SK-N-SH (cell line): ENCODE results near the gene ID1.

Source experiments
- EZH2phosphoT487 ChIP-seq: fragments of 200-600 bp; sonication (generic); IDR thresholded peaks from 2 replicates; pipeline ENCODE4 v1.6.1; 2017; ENCODE audit warnings: low read depth, mixed run types, mild to moderate bottlenecking, antibody characterized with exemption, moderate library complexity, borderline replicate concordance
- MXI1 ChIP-seq: IDR thresholded peaks from 2 replicates; pipeline ENCODE4 v1.6.1; 2012; ENCODE audit warnings: mild to moderate bottlenecking, low read depth, low read length, improper control_type of control experiment
- POLR2AphosphoS5 ChIP-seq: IDR thresholded peaks from 2 replicates; pipeline ENCODE4 v1.6.1; 2012; ENCODE audit warnings: low read depth, low read length
- RAD21 ChIP-seq: IDR thresholded peaks from 2 replicates; pipeline ENCODE4 v1.6.1; 2012; ENCODE audit warnings: mild to moderate bottlenecking, low read length
- RFX5 ChIP-seq: IDR thresholded peaks from 2 replicates; pipeline ENCODE4 v1.6.1; 2012; ENCODE audit warnings: mild to moderate bottlenecking, improper control_type of control experiment, low read length
- TEAD4 ChIP-seq: IDR thresholded peaks from 2 replicates; pipeline ENCODE4 v1.4.0; 2012; ENCODE audit warnings: mild to moderate bottlenecking, borderline replicate concordance; ENCODE audit not compliant: insufficient read depth
- TF ChIP-seq, protein P1 (sequence below): fragments of 200-600 bp; sonication (generic); IDR thresholded peaks from 2 replicates; pipeline ENCODE4 v1.6.1; 2017; ENCODE audit warnings: antibody characterized with exemption, mild to moderate bottlenecking, moderate library complexity
- TF ChIP-seq, protein P2 (sequence below): IDR thresholded peaks from 2 replicates; pipeline ENCODE4 v1.4.0; 2012; ENCODE audit warnings: low read depth
- TF ChIP-seq, protein P3 (sequence below): fragments of 150-350 bp; IDR thresholded peaks from 2 replicates; pipeline ENCODE4 v1.6.1; 2017; ENCODE audit warnings: antibody characterized with exemption, low read length, low read depth, borderline replicate concordance

DNA sequence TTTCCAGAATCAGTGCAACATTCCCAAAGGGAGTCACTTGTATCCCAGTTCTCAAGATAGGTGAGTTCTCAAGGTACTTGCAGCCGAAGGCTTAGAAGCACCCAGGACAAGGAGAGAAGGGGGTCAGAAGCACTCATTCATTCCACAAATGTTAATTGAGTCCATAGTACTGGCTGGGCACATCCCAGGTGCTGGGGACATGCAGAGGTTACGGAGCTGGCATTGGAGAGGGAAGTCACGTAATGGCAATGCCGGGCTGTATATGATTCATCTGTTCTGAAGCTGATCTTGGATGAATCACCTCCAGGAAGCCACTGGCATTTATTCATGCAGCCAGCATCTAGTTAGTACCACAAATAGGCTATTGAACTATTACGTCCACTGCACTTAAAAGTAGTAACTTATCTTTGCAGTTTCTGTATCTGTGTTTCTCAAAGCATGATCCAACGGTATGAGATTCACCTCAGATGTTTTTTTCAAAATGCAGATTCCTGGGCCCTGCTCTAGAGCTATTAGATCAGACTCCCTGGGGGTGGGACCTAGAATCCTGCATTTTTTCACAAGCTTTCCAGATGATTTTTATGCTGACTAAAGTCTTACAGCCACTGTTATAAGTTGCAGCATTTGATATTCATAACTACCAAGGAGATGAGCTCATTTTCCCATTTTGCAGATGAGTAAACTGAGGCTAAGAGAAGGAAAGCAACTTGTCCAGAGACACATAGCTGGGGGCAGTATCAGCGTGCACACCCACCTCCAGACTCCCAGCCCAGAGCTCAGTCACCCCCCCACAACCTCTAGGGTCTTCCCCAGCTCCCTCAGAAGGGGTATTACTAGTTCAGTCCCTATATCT lies 44.1 kb upstream of the ID1 start:
- TF ChIP-seq, protein P1, sequence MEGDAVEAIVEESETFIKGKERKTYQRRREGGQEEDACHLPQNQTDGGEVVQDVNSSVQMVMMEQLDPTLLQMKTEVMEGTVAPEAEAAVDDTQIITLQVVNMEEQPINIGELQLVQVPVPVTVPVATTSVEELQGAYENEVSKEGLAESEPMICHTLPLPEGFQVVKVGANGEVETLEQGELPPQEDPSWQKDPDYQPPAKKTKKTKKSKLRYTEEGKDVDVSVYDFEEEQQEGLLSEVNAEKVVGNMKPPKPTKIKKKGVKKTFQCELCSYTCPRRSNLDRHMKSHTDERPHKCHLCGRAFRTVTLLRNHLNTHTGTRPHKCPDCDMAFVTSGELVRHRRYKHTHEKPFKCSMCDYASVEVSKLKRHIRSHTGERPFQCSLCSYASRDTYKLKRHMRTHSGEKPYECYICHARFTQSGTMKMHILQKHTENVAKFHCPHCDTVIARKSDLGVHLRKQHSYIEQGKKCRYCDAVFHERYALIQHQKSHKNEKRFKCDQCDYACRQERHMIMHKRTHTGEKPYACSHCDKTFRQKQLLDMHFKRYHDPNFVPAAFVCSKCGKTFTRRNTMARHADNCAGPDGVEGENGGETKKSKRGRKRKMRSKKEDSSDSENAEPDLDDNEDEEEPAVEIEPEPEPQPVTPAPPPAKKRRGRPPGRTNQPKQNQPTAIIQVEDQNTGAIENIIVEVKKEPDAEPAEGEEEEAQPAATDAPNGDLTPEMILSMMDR: no peak
- no peak for TF ChIP-seq RAD21
- TF ChIP-seq RFX5: no peak
- TF ChIP-seq, protein P2, sequence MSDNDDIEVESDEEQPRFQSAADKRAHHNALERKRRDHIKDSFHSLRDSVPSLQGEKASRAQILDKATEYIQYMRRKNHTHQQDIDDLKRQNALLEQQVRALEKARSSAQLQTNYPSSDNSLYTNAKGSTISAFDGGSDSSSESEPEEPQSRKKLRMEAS: peak; percentile 40; the same call in 1 of the 2 replicates
- TF ChIP-seq, protein P3, sequence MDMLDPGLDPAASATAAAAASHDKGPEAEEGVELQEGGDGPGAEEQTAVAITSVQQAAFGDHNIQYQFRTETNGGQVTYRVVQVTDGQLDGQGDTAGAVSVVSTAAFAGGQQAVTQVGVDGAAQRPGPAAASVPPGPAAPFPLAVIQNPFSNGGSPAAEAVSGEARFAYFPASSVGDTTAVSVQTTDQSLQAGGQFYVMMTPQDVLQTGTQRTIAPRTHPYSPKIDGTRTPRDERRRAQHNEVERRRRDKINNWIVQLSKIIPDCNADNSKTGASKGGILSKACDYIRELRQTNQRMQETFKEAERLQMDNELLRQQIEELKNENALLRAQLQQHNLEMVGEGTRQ: no peak
- TF ChIP-seq EZH2phosphoT487: no peak
- no peak for TF ChIP-seq POLR2AphosphoS5
- TF ChIP-seq TEAD4: peak; percentile 67; the same call in 1 of the 2 replicates
- TF ChIP-seq MXI1: no peak
